SU-DHL-6 (cell line): ENCODE results near the gene PQBP1.

Experiments used
- H2AFZ ChIP-seq: fragments of 200-600 bp; sonication (generic); 2 replicates; pipeline ENCODE4 v1.6.1; 2014; ENCODE audit warnings: low read depth, mild to moderate bottlenecking, moderate library complexity, mixed read lengths, antibody characterized with exemption, low read length; ENCODE audit not compliant: severe bottlenecking
- H3F3A ChIP-seq: fragments of 200-600 bp; shearing (Covaris generic); 2 replicates; pipeline ENCODE4 v1.6.0; 2016; ENCODE audit warnings: antibody characterized with exemption, mild to moderate bottlenecking; ENCODE audit not compliant: insufficient read depth
- H3K27ac ChIP-seq: fragments of 200-600 bp; sonication (generic); 2 replicates; pipeline ENCODE4 v1.5.1; 2016; ENCODE audit warnings: low read depth, mild to moderate bottlenecking, low read length, moderate library complexity, mixed read lengths
- H3K27me3 ChIP-seq: fragments of 200-600 bp; sonication (generic), shearing (Covaris generic); 2 replicates; pipeline ENCODE4 v1.6.0; 2014; ENCODE audit warnings: mild to moderate bottlenecking, low read length
- H3K36me3 ChIP-seq: fragments of 200-600 bp; sonication (generic); 2 replicates; pipeline ENCODE4 v1.6.1; 2014; ENCODE audit warnings: mild to moderate bottlenecking, low read length, mixed read lengths
- H3K4me2 ChIP-seq: fragments of 300-600, 200-600 bp; shearing (Covaris generic), sonication (generic); 2 replicates; pipeline ENCODE4 v1.6.0; 2014; ENCODE audit warnings: low read length, low read depth, mild to moderate bottlenecking; ENCODE audit not compliant: poor library complexity, severe bottlenecking
- H3K4me3 ChIP-seq: fragments of 200-600 bp; sonication (generic); 2 replicates; pipeline ENCODE4 v1.5.1; 2014; ENCODE audit warnings: antibody characterized with exemption, low read length, mild to moderate bottlenecking, mixed read lengths; ENCODE audit not compliant: insufficient read depth, poor library complexity, severe bottlenecking
- H3K79me2 ChIP-seq: fragments of 200-600 bp; sonication (generic); 2 replicates; pipeline ENCODE4 v1.6.1; 2014; ENCODE audit warnings: mild to moderate bottlenecking, low read length, moderate library complexity; ENCODE audit not compliant: insufficient read depth
- H3K9ac ChIP-seq: fragments of 200-600 bp; sonication (generic); 2 replicates; pipeline ENCODE4 v1.7.0; 2014; ENCODE audit warnings: mild to moderate bottlenecking, low read length
- H3K9me2 ChIP-seq: fragments of 200-600 bp; sonication (generic); replicated peaks from 2 replicates; pipeline ENCODE4 v1.6.1; 2014; ENCODE audit warnings: low read length; ENCODE audit not compliant: insufficient read depth
- H3K9me3 ChIP-seq: fragments of 200-600 bp; sonication (generic); 2 replicates; pipeline ENCODE4 v1.6.1; 2014; ENCODE audit warnings: low read length, mixed read lengths; ENCODE audit not compliant: insufficient read depth
- H4K20me1 ChIP-seq: fragments of 200-600 bp; sonication (generic); 2 replicates; pipeline ENCODE4 v1.6.1; 2014; ENCODE audit warnings: low read depth, mild to moderate bottlenecking, antibody characterized with exemption, low read length, moderate library complexity, mixed read lengths
- EZH2phosphoT487 ChIP-seq: fragments of 200-600 bp; sonication (generic), shearing (Covaris generic); conservative IDR thresholded peaks from 2 replicates; pipeline ENCODE4 v1.6.1; 2018; ENCODE audit warnings: mild to moderate bottlenecking, antibody characterized with exemption, low read length, moderate library complexity, mixed read lengths
- TF ChIP-seq, protein P1 (sequence below): fragments of 200-600 bp; sonication (generic); IDR thresholded peaks from one replicate; pipeline ENCODE4 v1.5.1; 2017; ENCODE audit warnings: antibody characterized with exemption, mild to moderate bottlenecking, low read length, moderate library complexity; ENCODE audit not compliant: insufficient read depth, poor library complexity, severe bottlenecking

PQBP1 gene

DNA sequence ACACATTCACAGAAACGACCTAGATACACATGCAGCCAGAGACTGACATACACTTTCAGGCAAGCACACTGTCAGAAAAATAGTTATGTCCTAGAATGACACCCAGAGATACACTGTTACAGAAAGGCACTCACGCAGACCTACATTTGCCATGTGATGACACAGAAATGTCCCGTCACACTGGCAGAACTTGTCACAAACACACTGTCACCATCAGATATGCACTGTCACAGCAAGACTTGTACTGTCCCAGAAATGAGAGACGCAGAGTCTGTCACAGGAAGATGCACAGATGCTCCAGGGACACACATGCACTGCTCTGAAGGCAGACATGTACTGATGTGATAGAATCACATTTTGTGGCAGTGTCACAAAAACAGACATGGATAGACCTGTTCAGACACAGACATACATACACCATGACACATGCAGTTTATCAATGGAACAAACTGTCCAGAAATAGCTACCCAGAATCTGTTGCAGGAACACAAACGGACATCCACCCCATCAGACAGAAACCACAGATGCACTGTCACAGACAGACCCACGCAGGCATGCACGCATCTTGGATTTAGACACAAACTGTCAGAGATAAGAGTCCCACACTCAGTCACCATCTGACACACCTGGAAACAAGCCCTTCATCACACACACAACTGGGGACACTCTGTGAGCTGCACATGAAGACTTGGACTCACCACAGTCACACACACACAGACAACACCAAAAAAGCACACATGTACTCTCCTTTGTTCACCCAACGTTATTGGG lies 22.4 kb downstream of the PQBP1 start:
- no peak overlapping the region for H2AFZ ChIP-seq
- no peaks in the 10 kb centered on the region for H3K9me3 ChIP-seq
- H3F3A ChIP-seq = peaks cover 17% of the 10 kb centered on the region
- H3K4me2 ChIP-seq = no peak overlapping the region
- H3K27me3 ChIP-seq = no peaks in the 10 kb centered on the region
- no peaks in the 10 kb centered on the region for H3K36me3 ChIP-seq
- no peak for TF ChIP-seq EZH2phosphoT487
- TF ChIP-seq, protein P1, sequence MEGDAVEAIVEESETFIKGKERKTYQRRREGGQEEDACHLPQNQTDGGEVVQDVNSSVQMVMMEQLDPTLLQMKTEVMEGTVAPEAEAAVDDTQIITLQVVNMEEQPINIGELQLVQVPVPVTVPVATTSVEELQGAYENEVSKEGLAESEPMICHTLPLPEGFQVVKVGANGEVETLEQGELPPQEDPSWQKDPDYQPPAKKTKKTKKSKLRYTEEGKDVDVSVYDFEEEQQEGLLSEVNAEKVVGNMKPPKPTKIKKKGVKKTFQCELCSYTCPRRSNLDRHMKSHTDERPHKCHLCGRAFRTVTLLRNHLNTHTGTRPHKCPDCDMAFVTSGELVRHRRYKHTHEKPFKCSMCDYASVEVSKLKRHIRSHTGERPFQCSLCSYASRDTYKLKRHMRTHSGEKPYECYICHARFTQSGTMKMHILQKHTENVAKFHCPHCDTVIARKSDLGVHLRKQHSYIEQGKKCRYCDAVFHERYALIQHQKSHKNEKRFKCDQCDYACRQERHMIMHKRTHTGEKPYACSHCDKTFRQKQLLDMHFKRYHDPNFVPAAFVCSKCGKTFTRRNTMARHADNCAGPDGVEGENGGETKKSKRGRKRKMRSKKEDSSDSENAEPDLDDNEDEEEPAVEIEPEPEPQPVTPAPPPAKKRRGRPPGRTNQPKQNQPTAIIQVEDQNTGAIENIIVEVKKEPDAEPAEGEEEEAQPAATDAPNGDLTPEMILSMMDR = no peak
- no peak overlapping the region for H3K9ac ChIP-seq
- H3K79me2 ChIP-seq = peaks cover 19% of the 10 kb centered on the region
- H3K4me3 ChIP-seq = no peak overlapping the region
- peak overlapping the region; percentile 53 for H3K27ac ChIP-seq
- no peaks in the 10 kb centered on the region for H3K9me2 ChIP-seq
- H4K20me1 ChIP-seq = no peaks in the 10 kb centered on the region

DNA sequence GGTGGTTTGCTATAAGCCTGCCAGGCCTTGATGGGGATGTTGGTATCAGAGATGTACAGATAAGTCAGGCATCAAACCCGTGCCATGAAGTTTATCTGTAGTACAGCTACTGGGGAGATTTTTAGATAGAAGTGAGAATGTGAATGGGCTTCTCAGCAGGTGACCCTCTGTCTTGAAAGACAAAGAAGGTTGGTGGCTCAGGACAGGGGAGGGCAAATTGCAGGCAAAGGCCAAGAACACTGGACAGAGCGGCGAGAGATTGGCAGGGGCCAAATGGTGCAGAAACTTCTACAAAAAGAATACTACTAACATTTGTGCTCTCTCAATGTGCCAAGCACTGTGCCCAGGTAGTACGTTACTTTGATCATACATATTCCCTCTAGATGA lies 23.0 kb downstream of the PQBP1 start:
- H3K4me3 ChIP-seq = no peak overlapping the region
- H2AFZ ChIP-seq = no peak overlapping the region
- no peak for TF ChIP-seq EZH2phosphoT487
- TF ChIP-seq, protein P1 = no peak

GRCh38 chrX:48923771-48924170 lies 26.0 kb downstream of the PQBP1 start:
- TF ChIP-seq EZH2phosphoT487 = no peak
- TF ChIP-seq, protein P1 = no peak
- Histone ChIP-seq H3K4me2 (no peak overlapping the region), H3K27ac (no peak overlapping the region)

More for the DNA sequence above, 23.0 kb downstream of the PQBP1 start:
- Histone ChIP-seq H3K27ac (peak overlapping the region; percentile 53; the same call in 1 of the 2 replicates), H3K9ac (no peak overlapping the region), H3K4me2 (no peak overlapping the region), H3K79me2 (peaks cover 19% of the 10 kb centered on the region), H3K9me3 (no peaks in the 10 kb centered on the region), H4K20me1 (no peaks in the 10 kb centered on the region), H3K9me2 (no peaks in the 10 kb centered on the region), H3F3A (peaks cover 17% of the 10 kb centered on the region), H3K36me3 (no peaks in the 10 kb centered on the region), H3K27me3 (no peaks in the 10 kb centered on the region)

More at GRCh38 chrX:48923771-48924170, 26.0 kb downstream of the PQBP1 start:
- H3K9me2 ChIP-seq = no peaks in the 10 kb centered on the region
- H3K4me3 ChIP-seq = no peak overlapping the region
- no peaks in the 10 kb centered on the region for H3K9me3 ChIP-seq
- no peaks in the 10 kb centered on the region for H3K79me2 ChIP-seq
- no peak overlapping the region for H2AFZ ChIP-seq
- no peaks in the 10 kb centered on the region for H3K36me3 ChIP-seq
- no peaks in the 10 kb centered on the region for H4K20me1 ChIP-seq
- H3K27me3 ChIP-seq = no peaks in the 10 kb centered on the region
- peaks cover 17% of the 10 kb centered on the region for H3F3A ChIP-seq
- no peak overlapping the region for H3K9ac ChIP-seq
